ENCODE data around the gene CNST.
"Not testable (repeated sequence)": the region's sequence is repeated elsewhere in the genome, so short reads cannot be mapped to it uniquely, and the experiment has no call there.

Gene CNST

GRCh38 chr1:246691622-246692495, 125.6 kb downstream of the CNST start:
- DNase-seq (ENCODE audit: low read depth, low spot score) = peak; percentile 32
- H3K4me3 ChIP-seq (ENCODE audit: low read length) = no peak overlapping the region

- H3K4me3 ChIP-seq (ENCODE audit: low read length); DNase-seq (ENCODE audit: low read depth, low spot score): not testable (repeated sequence)
Observed at GRCh38 chr1:246694213-246694895, 128.1 kb downstream of the CNST start.

GRCh38 chr1:246695136-246695535, 128.9 kb downstream of the CNST start:
- no peak for DNase-seq (ENCODE audit: low read depth, low spot score)
- no peak overlapping the region for H3K4me3 ChIP-seq (ENCODE audit: low read length)

GRCh38 chr1:246695666-246696065, 129.4 kb downstream of the CNST start:
- DNase-seq (ENCODE audit: low read depth, low spot score) = no peak

GRCh38 chr1:246698466-246699094, 132.3 kb downstream of the CNST start:
- no peak for DNase-seq (ENCODE audit: low read depth, low spot score)
- no peak overlapping the region for H3K4me3 ChIP-seq (ENCODE audit: low read length)

More at GRCh38 chr1:246695666-246696065, 129.4 kb downstream of the CNST start:
- H3K4me3 ChIP-seq (ENCODE audit: low read length) = no peak overlapping the region

GRCh38 chr1:246699095-246699735, 133.0 kb downstream of the CNST start:
- no peak overlapping the region for H3K4me3 ChIP-seq (ENCODE audit: low read length)
- peak; percentile 93 for DNase-seq (ENCODE audit: low read depth, low spot score)

- H3K4me3 ChIP-seq (ENCODE audit: low read length) = no peak overlapping the region
- peak; percentile 53 for DNase-seq (ENCODE audit: low read depth, low spot score)
Observed at GRCh38 chr1:246703581-246703980, 137.3 kb downstream of the CNST start.

- H3K4me3 ChIP-seq (ENCODE audit: low read length) = no peak overlapping the region
- DNase-seq (ENCODE audit: low read depth, low spot score) = no peak
Observed at GRCh38 chr1:246705368-246705767, 139.1 kb downstream of the CNST start.

- no peak overlapping the region for H3K4me3 ChIP-seq (ENCODE audit: low read length)
- no peak for DNase-seq (ENCODE audit: low read depth, low spot score)
Observed at GRCh38 chr1:246708166-246708565, 141.9 kb downstream of the CNST start.

- no peak overlapping the region for H3K4me3 ChIP-seq (ENCODE audit: low read length)
- no peak for DNase-seq (ENCODE audit: low read depth, low spot score)
Observed at GRCh38 chr1:246709196-246709595, 142.9 kb downstream of the CNST start.

- no peak overlapping the region for H3K4me3 ChIP-seq (ENCODE audit: low read length)
- no peak for DNase-seq (ENCODE audit: low read depth, low spot score)
Observed at GRCh38 chr1:246709835-246710234, 143.6 kb downstream of the CNST start.

- DNase-seq (ENCODE audit: low read depth, low spot score) = no peak
- no peak overlapping the region for H3K4me3 ChIP-seq (ENCODE audit: low read length)
Observed at GRCh38 chr1:246711548-246712003, 145.3 kb downstream of the CNST start.

GRCh38 chr1:246712428-246712827, 146.2 kb downstream of the CNST start:
- not testable (repeated sequence) for H3K4me3 ChIP-seq (ENCODE audit: low read length); DNase-seq (ENCODE audit: low read depth, low spot score)
